Measurements from ENCODE around the gene FAM114A2.
A peak's percentile ranks its signal among the peaks of the same experiment; 100 is the strongest.

The FAM114A2 gene

DNA sequence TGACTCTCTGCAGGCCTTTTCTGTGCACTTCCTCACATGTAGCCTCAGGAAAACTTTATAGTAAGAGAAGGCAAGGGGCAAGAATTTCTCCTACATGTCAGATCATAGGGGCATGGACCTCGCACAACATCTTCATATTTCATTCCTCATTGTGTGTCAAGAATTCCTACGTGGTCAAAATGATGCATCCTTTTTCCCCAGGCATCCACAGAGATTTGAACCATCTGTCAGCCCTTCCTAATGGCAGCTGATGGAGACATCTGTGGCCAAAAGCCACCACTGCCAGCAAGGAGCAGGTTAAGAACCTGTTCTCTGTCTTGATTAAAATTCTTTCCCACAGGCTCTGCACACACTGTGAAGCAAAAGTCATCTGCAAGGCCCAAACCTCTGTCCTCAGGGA, 42.5 kb upstream of the FAM114A2 start:
- ChIA-PET POLR2A (no interaction called here), CTCF (interaction anchor here (1.1 to 1.2 kb wide), 2 partner anchors 99 to 324 kb away, joined by 3 to 4 read pairs; no protein-coding TSS in a partner anchor)
- peaks cover 15% of the 10 kb centered on the region for H3K4me1 ChIP-seq (ENCODE audit: control insufficient read depth, insufficient read depth, low read length)
- no peaks in the 10 kb centered on the region for H3K9me3 ChIP-seq (ENCODE audit: control insufficient read depth, insufficient read depth, low read depth, low read length)
- H3K4me3 ChIP-seq (ENCODE audit: low read depth, low read length) = no peak overlapping the region
- no peaks in the 10 kb centered on the region for H3K36me3 ChIP-seq (ENCODE audit: control insufficient read depth in 2 of 2, insufficient read depth in 1 of 2, low read length in 2 of 2)
- H3K27ac ChIP-seq (ENCODE audit: extremely low read depth, low read depth, low read length) = no peak overlapping the region
- TF ChIP-seq ZNF324 (tag by site-specific recombination; IDR thresholded peaks at IDR 0.05) = no peak
- no peak for TF ChIP-seq MZF1 (tag by site-specific recombination; IDR thresholded peaks at IDR 0.05; ENCODE audit: borderline replicate concordance)
- TF ChIP-seq ZIC2 (tag by site-specific recombination; IDR thresholded peaks at IDR 0.05) = no peak
- TF ChIP-seq, protein P1, sequence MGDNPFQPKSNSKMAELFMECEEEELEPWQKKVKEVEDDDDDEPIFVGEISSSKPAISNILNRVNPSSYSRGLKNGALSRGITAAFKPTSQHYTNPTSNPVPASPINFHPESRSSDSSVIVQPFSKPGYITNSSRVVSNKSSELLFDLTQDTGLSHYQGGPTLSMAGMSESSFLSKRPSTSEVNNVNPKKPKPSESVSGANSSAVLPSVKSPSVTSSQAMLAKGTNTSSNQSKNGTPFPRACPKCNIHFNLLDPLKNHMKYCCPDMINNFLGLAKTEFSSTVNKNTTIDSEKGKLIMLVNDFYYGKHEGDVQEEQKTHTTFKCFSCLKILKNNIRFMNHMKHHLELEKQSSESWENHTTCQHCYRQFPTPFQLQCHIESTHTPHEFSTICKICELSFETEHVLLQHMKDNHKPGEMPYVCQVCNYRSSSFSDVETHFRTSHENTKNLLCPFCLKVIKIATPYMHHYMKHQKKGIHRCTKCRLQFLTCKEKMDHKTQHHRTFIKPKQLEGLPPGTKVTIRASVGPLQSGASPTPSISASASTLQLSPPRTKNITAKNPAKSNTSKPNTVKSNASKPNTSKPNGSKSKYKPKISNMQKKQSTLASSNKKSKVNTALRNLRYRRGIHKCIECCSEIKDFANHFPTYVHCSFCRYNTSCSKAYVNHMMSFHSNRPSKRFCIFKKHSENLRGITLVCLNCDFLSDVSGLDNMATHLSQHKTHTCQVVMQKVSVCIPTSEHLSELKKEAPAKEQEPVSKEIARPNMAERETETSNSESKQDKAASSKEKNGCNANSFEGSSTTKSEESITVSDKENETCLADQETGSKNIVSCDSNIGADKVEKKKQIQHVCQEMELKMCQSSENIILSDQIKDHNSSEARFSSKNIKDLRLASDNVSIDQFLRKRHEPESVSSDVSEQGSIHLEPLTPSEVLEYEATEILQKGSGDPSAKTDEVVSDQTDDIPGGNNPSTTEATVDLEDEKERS (tag by site-specific recombination; IDR thresholded peaks at IDR 0.05) = no peak
- TF ChIP-seq ZBTB17 (tag by site-specific recombination; IDR thresholded peaks at IDR 0.05) = no peak
- TF ChIP-seq SP7 (tag by site-specific recombination; IDR thresholded peaks at IDR 0.05) = no peak
- TF ChIP-seq, protein P2, sequence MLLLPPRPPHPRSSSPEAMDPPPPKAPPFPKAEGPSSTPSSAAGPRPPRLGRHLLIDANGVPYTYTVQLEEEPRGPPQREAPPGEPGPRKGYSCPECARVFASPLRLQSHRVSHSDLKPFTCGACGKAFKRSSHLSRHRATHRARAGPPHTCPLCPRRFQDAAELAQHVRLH (tag by site-specific recombination; IDR thresholded peaks at IDR 0.05) = no peak
- no peak for TF ChIP-seq ZNF292 (tag by site-specific recombination; IDR thresholded peaks at IDR 0.05; ENCODE audit: borderline replicate concordance, low read depth)
- TF ChIP-seq, protein P3, sequence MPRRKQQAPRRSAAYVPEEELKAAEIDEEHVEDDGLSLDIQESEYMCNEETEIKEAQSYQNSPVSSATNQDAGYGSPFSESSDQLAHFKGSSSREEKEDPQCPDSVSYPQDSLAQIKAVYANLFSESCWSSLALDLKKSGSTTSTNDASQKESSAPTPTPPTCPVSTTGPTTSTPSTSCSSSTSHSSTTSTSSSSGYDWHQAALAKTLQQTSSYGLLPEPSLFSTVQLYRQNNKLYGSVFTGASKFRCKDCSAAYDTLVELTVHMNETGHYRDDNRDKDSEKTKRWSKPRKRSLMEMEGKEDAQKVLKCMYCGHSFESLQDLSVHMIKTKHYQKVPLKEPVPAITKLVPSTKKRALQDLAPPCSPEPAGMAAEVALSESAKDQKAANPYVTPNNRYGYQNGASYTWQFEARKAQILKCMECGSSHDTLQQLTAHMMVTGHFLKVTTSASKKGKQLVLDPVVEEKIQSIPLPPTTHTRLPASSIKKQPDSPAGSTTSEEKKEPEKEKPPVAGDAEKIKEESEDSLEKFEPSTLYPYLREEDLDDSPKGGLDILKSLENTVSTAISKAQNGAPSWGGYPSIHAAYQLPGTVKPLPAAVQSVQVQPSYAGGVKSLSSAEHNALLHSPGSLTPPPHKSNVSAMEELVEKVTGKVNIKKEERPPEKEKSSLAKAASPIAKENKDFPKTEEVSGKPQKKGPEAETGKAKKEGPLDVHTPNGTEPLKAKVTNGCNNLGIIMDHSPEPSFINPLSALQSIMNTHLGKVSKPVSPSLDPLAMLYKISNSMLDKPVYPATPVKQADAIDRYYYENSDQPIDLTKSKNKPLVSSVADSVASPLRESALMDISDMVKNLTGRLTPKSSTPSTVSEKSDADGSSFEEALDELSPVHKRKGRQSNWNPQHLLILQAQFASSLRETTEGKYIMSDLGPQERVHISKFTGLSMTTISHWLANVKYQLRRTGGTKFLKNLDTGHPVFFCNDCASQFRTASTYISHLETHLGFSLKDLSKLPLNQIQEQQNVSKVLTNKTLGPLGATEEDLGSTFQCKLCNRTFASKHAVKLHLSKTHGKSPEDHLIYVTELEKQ (tag by site-specific recombination; IDR thresholded peaks at IDR 0.05; ENCODE audit: borderline replicate concordance) = no peak
- no peak for TF ChIP-seq ZNF677 (tag by site-specific recombination; IDR thresholded peaks at IDR 0.05)
- no peak for TF ChIP-seq ZNF658 (tag by site-specific recombination; IDR thresholded peaks at IDR 0.05)
- no peak for TF ChIP-seq ZNF768 (tag by site-specific recombination; IDR thresholded peaks at IDR 0.05)
- no peak for TF ChIP-seq TCF7L2 (IDR thresholded peaks at IDR 0.05; ENCODE audit: borderline replicate concordance, low read depth, low read length)
- TF ChIP-seq, protein P4, sequence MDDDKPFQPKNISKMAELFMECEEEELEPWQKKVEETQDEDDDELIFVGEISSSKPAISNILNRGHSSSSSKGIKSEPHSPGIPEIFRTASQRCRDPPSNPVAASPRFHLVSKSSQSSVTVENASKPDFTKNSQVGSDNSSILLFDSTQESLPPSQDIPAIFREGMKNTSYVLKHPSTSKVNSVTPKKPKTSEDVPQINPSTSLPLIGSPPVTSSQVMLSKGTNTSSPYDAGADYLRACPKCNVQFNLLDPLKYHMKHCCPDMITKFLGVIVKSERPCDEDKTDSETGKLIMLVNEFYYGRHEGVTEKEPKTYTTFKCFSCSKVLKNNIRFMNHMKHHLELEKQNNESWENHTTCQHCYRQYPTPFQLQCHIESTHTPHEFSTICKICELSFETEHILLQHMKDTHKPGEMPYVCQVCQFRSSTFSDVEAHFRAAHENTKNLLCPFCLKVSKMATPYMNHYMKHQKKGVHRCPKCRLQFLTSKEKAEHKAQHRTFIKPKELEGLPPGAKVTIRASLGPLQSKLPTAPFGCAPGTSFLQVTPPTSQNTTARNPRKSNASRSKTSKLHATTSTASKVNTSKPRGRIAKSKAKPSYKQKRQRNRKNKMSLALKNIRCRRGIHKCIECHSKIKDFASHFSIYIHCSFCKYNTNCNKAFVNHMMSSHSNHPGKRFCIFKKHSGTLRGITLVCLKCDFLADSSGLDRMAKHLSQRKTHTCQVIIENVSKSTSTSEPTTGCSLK (tag by site-specific recombination; IDR thresholded peaks at IDR 0.05) = no peak

DNA sequence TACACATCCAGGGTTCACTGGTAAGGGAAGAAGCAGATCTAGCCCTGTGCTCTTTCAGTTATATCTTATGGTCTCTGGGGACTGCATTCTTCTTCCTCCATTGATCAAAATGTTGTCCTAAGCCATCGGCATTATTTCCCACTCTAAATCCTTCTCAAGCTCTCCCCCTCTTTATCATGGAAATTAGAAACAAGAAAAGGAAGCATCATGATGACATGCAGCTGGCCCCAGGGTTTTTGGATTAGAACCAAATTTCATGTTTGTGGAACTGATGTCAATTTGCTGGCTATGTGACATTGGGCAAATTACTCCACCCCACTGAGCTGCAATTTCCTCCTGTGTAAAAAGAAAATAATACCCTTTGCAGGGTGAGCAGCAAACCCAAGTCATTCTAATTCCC, 39.6 kb upstream of the FAM114A2 start:
- Histone ChIP-seq H3K36me3 (ENCODE audit: control insufficient read depth in 2 of 2, insufficient read depth in 1 of 2, low read length in 2 of 2) (no peaks in the 10 kb centered on the region), H3K4me1 (ENCODE audit: control insufficient read depth, insufficient read depth, low read length) (peaks cover 11% of the 10 kb centered on the region), H3K9me3 (ENCODE audit: control insufficient read depth, insufficient read depth, low read depth, low read length) (no peaks in the 10 kb centered on the region), H3K27ac (ENCODE audit: extremely low read depth, low read depth, low read length) (no peak overlapping the region), H3K4me3 (ENCODE audit: low read depth, low read length) (no peak overlapping the region)
- CTCF ChIA-PET = interaction anchor here (0.5 to 12.1 kb wide), 6 partner anchors 9 to 327 kb away, joined by 3 to 143 read pairs (median 4); no protein-coding TSS in a partner anchor
- POLR2A ChIA-PET = interaction anchor here (0.8 to 1.4 kb wide), 2 partner anchors 9 to 327 kb away, joined by 3 read pairs; no protein-coding TSS in a partner anchor
- TF ChIP-seq ZNF274 (IDR thresholded peaks at IDR 0.05; ENCODE audit: low read length) (no peak), ZNF274 (tag by site-specific recombination; IDR thresholded peaks at IDR 0.05; ENCODE audit: borderline replicate concordance) (no peak), ZNF768 (tag by site-specific recombination; IDR thresholded peaks at IDR 0.05) (no peak), GLI4 (tag by site-specific recombination; IDR thresholded peaks at IDR 0.05) (no peak), HOXC10 (CRISPR knock-in tag; IDR thresholded peaks at IDR 0.05) (no peak), ZNF221 (tag by site-specific recombination; IDR thresholded peaks at IDR 0.05; ENCODE audit: borderline replicate concordance) (no peak), FEZF1 (tag by site-specific recombination; IDR thresholded peaks at IDR 0.05) (peak; percentile 80), GLI2 (tag by site-specific recombination; IDR thresholded peaks at IDR 0.05; ENCODE audit: borderline replicate concordance, low read depth) (no peak), GFI1B (tag by site-specific recombination; IDR thresholded peaks at IDR 0.05) (no peak)
- TF ChIP-seq, protein P5, sequence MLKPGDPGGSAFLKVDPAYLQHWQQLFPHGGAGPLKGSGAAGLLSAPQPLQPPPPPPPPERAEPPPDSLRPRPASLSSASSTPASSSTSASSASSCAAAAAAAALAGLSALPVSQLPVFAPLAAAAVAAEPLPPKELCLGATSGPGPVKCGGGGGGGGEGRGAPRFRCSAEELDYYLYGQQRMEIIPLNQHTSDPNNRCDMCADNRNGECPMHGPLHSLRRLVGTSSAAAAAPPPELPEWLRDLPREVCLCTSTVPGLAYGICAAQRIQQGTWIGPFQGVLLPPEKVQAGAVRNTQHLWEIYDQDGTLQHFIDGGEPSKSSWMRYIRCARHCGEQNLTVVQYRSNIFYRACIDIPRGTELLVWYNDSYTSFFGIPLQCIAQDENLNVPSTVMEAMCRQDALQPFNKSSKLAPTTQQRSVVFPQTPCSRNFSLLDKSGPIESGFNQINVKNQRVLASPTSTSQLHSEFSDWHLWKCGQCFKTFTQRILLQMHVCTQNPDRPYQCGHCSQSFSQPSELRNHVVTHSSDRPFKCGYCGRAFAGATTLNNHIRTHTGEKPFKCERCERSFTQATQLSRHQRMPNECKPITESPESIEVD (tag by site-specific recombination; IDR thresholded peaks at IDR 0.05) = peak; percentile 30; the same call in 1 of the 2 replicates
